Mesenchymal stem cell (in vitro differentiated cells and primary cell): Measurements from ENCODE around the gene PDZD2.
A peak's percentile ranks its signal among the peaks of the same experiment; 100 is the strongest.

Experiments used
- DNase-seq: peaks from one replicate; pipeline ENCODE4 v3.0.0-alpha.2; 2013
- H2AFZ ChIP-seq: one replicate; pipeline ENCODE4 v1.6.1; 2013; ENCODE audit warnings: low read depth, mild to moderate bottlenecking, control low read depth, inconsistent platforms, low read length, moderate library complexity
- H2AK5ac ChIP-seq: 2 replicates; pipeline ENCODE4 v1.6.1; 2013; ENCODE audit warnings: low read length, moderate library complexity, mild to moderate bottlenecking, inconsistent platforms; ENCODE audit not compliant: severe bottlenecking
- H2BK120ac ChIP-seq: one replicate; pipeline ENCODE4 v1.6.1; 2013; ENCODE audit warnings: low read depth, mild to moderate bottlenecking, inconsistent platforms, low read length, moderate library complexity
- H2BK12ac ChIP-seq, 2 experiments: one replicate each; pipeline ENCODE4 v1.6.1; 2013; ENCODE audit warnings: inconsistent platforms in 2 of 2, low read length in 2 of 2, mild to moderate bottlenecking in 2 of 2, moderate library complexity in 2 of 2, control low read depth in 1 of 2
- H2BK15ac ChIP-seq: one replicate; pipeline ENCODE4 v1.6.1; 2013; ENCODE audit warnings: mild to moderate bottlenecking, low read depth, inconsistent platforms; ENCODE audit not compliant: poor library complexity, severe bottlenecking
- H2BK5ac ChIP-seq: 2 replicates; pipeline ENCODE4 v1.6.1; 2013; ENCODE audit warnings: low read depth, mild to moderate bottlenecking, low read length, control low read depth, inconsistent platforms; ENCODE audit not compliant: poor library complexity, severe bottlenecking
- H3K14ac ChIP-seq, 2 experiments: one replicate each; pipeline ENCODE4 v1.6.1; 2013; ENCODE audit warnings: inconsistent platforms in 2 of 2, low read length in 2 of 2, control low read depth in 1 of 2, mild to moderate bottlenecking in 1 of 2, moderate library complexity in 1 of 2
- H3K18ac ChIP-seq, 2 experiments: one replicate each; pipeline ENCODE4 v1.6.1; 2013; ENCODE audit warnings: inconsistent platforms in 2 of 2, low read length in 2 of 2, control low read depth in 1 of 2, low read depth in 1 of 2, mild to moderate bottlenecking in 1 of 2
- H3K23ac ChIP-seq, 2 experiments: one replicate each; pipeline ENCODE4 v1.6.1; 2013; ENCODE audit warnings: inconsistent platforms in 2 of 2, low read length in 2 of 2, mild to moderate bottlenecking in 2 of 2, moderate library complexity in 2 of 2, control low read depth in 1 of 2
- H3K27ac ChIP-seq: 2 replicates; pipeline ENCODE4 v1.5.1; 2013; ENCODE audit warnings: mild to moderate bottlenecking, moderate library complexity, low read length, control low read depth, inconsistent platforms; ENCODE audit not compliant: poor library complexity, severe bottlenecking
- H3K27me3 ChIP-seq, 2 experiments: 2 replicates each; pipeline versions ENCODE4 v1.6.1 to v1.7.0; 2013; ENCODE audit warnings: low read length in 2 of 2, mild to moderate bottlenecking in 2 of 2, moderate library complexity in 2 of 2, control low read depth in 1 of 2, inconsistent platforms in 1 of 2; ENCODE audit not compliant: control insufficient read depth in 1 of 2, insufficient read depth in 1 of 2
- H3K36me3 ChIP-seq, 2 experiments: 2 replicates each; pipeline versions ENCODE4 v1.6.1 to v1.7.0; 2013; ENCODE audit warnings: low read length in 2 of 2, control low read depth in 1 of 2, inconsistent platforms in 1 of 2, low read depth in 1 of 2, mild to moderate bottlenecking in 1 of 2; ENCODE audit not compliant: insufficient read depth in 2 of 2, control insufficient read depth in 1 of 2
- H3K4ac ChIP-seq, 2 experiments: one replicate each; pipeline ENCODE4 v1.6.1; 2013; ENCODE audit warnings: inconsistent platforms in 2 of 2, low read length in 2 of 2, mild to moderate bottlenecking in 2 of 2, moderate library complexity in 2 of 2, control low read depth in 1 of 2, low read depth in 1 of 2
- H3K4me1 ChIP-seq: 2 replicates; pipeline ENCODE4 v1.6.1; 2013; ENCODE audit warnings: low read depth, low read length, control low read depth; ENCODE audit not compliant: control insufficient read depth, insufficient read depth
- H3K4me2 ChIP-seq: 2 replicates; pipeline ENCODE4 v1.6.1; 2013; ENCODE audit warnings: low read length, mild to moderate bottlenecking, inconsistent platforms; ENCODE audit not compliant: poor library complexity, severe bottlenecking
- H3K4me3 ChIP-seq, 2 experiments: 2 replicates each; pipeline versions ENCODE4 v1.5.1 to v1.7.0; 2013; ENCODE audit warnings: low read length in 2 of 2, mild to moderate bottlenecking in 2 of 2, control low read depth in 1 of 2, low read depth in 1 of 2; ENCODE audit not compliant: insufficient read depth in 1 of 2
- H3K79me1 ChIP-seq: replicated peaks from 2 replicates; pipeline ENCODE4 v1.6.1; 2013; ENCODE audit warnings: mild to moderate bottlenecking, control low read depth, low read length, inconsistent platforms; ENCODE audit not compliant: poor library complexity, severe bottlenecking
- H3K9ac ChIP-seq: 2 replicates; pipeline ENCODE4 v1.7.0; 2013; ENCODE audit warnings: mild to moderate bottlenecking, low read length, moderate library complexity
- H3K9me3 ChIP-seq: 2 replicates; pipeline ENCODE4 v1.7.0; 2013; ENCODE audit warnings: mild to moderate bottlenecking, low read length; ENCODE audit not compliant: control insufficient read depth
- H4K8ac ChIP-seq: one replicate; pipeline ENCODE4 v1.6.1; 2013; ENCODE audit warnings: inconsistent platforms, mild to moderate bottlenecking, low read length, moderate library complexity
- H4K91ac ChIP-seq: one replicate; pipeline ENCODE4 v1.6.1; 2013; ENCODE audit warnings: mild to moderate bottlenecking, low read length, inconsistent platforms
- WGBS: methylation state at CpG from one replicate; pipeline ENCODE4 v1.1.7; 2013; ENCODE audit warnings: mixed read lengths; 5-methylcytosine and 5-hydroxymethylcytosine counted together

The PDZD2 gene

DNA sequence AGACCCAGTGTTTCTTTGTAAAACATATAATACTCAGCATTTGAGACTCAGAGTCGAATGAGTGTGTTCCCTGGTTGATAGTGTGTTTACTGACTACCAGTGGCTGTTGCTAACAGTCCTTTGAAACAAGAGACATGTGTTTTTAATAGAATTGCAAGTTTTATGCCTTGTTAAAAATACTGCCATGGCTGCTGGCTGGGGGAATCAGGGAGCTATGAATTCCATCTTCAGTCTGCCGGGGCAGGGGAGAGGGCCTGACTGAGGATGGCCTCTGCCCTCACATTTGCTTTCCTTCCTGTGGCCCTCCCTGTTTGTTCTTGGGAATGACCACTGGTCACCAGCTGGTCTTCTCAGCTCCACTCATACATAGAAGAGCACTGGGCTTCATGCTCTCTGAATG is 63.8 kb downstream of the PDZD2 start:
- H2BK5ac ChIP-seq = no peak overlapping the region
- H3K36me3 ChIP-seq = no peaks in the 10 kb centered on the region
- no peak overlapping the region for H2BK120ac ChIP-seq
- H3K4me1 ChIP-seq = no peaks in the 10 kb centered on the region
- no peaks in the 10 kb centered on the region for H3K79me1 ChIP-seq
- no peak overlapping the region for H2AK5ac ChIP-seq
- no peak overlapping the region for H3K27ac ChIP-seq
- H3K4ac ChIP-seq = no peak overlapping the region
- no peak overlapping the region for H4K8ac ChIP-seq
- no peak overlapping the region for H3K4me2 ChIP-seq
- no peak overlapping the region for H2BK12ac ChIP-seq
- no peak overlapping the region for H4K91ac ChIP-seq
- no peak overlapping the region for H2AFZ ChIP-seq
- H2BK15ac ChIP-seq = no peak overlapping the region
- no peak overlapping the region for H3K4me3 ChIP-seq
- no peak overlapping the region for H3K23ac ChIP-seq
- no peaks in the 10 kb centered on the region for H3K9me3 ChIP-seq
- 27% methylated on average over 2 of the region's 2 CpGs for WGBS
- H3K14ac ChIP-seq = no peak overlapping the region
- peaks cover 25 to 29% of the 10 kb centered on the region in 2 experiments for H3K27me3 ChIP-seq
- peak overlapping the region; percentile 77 for H3K9ac ChIP-seq
- H3K18ac ChIP-seq = no peak overlapping the region
- DNase-seq = no peak

DNA sequence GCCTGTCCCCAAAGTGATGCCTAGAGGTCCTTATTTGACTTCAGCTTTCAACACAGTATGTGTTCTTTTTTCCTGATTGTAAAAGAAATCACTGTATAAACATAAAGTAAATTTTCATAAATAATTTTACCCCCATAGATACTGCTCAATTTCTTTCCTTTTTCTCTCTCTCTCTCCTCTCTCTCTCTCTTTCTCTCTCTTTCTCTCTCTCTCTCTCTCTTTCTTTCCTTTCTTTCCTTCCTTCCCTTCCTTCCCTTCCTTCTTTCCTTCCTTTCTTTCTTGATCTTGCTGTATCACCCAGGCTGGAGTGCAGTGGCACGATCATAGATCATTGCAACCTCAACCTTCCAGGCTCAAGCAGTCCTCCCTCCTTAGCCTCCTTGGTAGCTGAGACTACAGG is 64.8 kb downstream of the PDZD2 start:
- no peak overlapping the region for H3K9ac ChIP-seq
- no peaks in the 10 kb centered on the region for H3K9me3 ChIP-seq
- no peak overlapping the region for H2AK5ac ChIP-seq
- no peak overlapping the region for H2AFZ ChIP-seq
- H4K91ac ChIP-seq = no peak overlapping the region
- no peaks in the 10 kb centered on the region for H3K36me3 ChIP-seq
- no peaks in the 10 kb centered on the region for H3K79me1 ChIP-seq
- no peak overlapping the region for H2BK12ac ChIP-seq
- H3K4me3 ChIP-seq = no peak overlapping the region
- H4K8ac ChIP-seq = no peak overlapping the region
- H2BK5ac ChIP-seq = no peak overlapping the region
- no peak overlapping the region for H3K23ac ChIP-seq
- no peak overlapping the region for H3K4ac ChIP-seq
- no peak overlapping the region for H2BK120ac ChIP-seq
- H3K27me3 ChIP-seq = peaks cover 25 to 29% of the 10 kb centered on the region in 2 experiments
- H3K18ac ChIP-seq = no peak overlapping the region
- WGBS = 75% methylated on average over 1 of the region's 1 CpG
- H2BK15ac ChIP-seq = no peak overlapping the region
- H3K14ac ChIP-seq = no peak overlapping the region
- H3K27ac ChIP-seq = no peak overlapping the region
- H3K4me1 ChIP-seq = no peaks in the 10 kb centered on the region
- no peak overlapping the region for H3K4me2 ChIP-seq
- DNase-seq = no peak

DNA sequence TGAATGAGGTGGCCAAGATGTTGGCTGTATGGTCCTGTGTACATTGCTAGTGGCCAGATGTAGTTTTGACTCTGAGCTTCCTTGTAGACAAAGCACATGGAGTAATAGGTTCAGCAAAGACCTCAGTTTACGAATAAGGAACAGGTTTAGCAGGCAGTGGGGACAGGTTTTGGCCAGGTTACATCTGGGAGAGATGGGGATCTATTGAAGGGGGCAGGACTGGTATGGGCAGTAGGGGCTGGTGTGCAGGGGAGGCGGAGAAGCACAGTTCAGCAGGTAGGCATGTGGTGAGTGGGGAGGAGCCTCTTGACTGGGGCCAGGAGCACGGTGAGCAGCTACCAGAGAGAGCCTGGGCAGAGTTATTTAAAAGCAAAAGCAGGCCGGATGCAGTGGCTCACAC is 67.3 kb downstream of the PDZD2 start:
- H4K8ac ChIP-seq = no peak overlapping the region
- H3K9ac ChIP-seq = no peak overlapping the region
- no peak for DNase-seq
- H3K23ac ChIP-seq = no peak overlapping the region
- no peak overlapping the region for H3K4ac ChIP-seq
- WGBS = 84% methylated on average over 4 of the region's 4 CpGs
- no peak overlapping the region for H3K18ac ChIP-seq
- no peaks in the 10 kb centered on the region for H3K36me3 ChIP-seq
- H4K91ac ChIP-seq = no peak overlapping the region
- H3K27ac ChIP-seq = no peak overlapping the region
- H3K4me1 ChIP-seq = no peaks in the 10 kb centered on the region
- H2BK12ac ChIP-seq = no peak overlapping the region
- no peak overlapping the region for H2AFZ ChIP-seq
- no peak overlapping the region for H2BK15ac ChIP-seq
- H2BK120ac ChIP-seq = no peak overlapping the region
- no peak overlapping the region for H3K4me3 ChIP-seq
- H3K14ac ChIP-seq = no peak overlapping the region
- H2BK5ac ChIP-seq = no peak overlapping the region
- no peaks in the 10 kb centered on the region for H3K79me1 ChIP-seq
- peaks cover 20 to 22% of the 10 kb centered on the region in 2 experiments for H3K27me3 ChIP-seq
- no peak overlapping the region for H2AK5ac ChIP-seq
- H3K9me3 ChIP-seq = no peaks in the 10 kb centered on the region
- H3K4me2 ChIP-seq = no peak overlapping the region

DNA sequence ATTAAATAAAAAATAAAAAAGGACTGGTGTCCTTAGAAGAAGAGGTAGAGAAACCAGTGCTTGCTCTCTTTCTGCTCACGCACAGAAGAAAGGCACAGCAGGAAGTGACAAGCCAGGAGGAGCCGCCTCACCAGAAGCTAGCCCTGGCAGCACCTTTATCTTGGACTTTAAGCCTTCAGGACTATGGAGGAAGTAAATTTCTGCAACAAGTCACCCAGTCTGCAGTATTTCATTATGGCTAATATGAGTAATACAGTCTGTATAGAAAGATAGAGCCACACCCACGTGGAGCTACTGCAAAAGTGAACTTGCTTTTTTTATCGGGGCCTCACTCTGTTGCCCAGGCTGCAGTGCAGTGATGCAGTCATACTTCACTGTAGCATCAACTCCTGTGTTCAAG is 68.4 kb downstream of the PDZD2 start:
- WGBS = 92% methylated on average over 4 of the region's 4 CpGs
- Histone ChIP-seq H3K9ac (no peak overlapping the region), H3K9me3 (no peaks in the 10 kb centered on the region), H2AK5ac (no peak overlapping the region), H2AFZ (no peak overlapping the region), H2BK12ac (no peak overlapping the region), H2BK120ac (no peak overlapping the region), H3K27ac (no peak overlapping the region), H3K4me3 (no peak overlapping the region), H3K14ac (no peak overlapping the region), H3K18ac (no peak overlapping the region), H3K4ac (no peak overlapping the region), H2BK15ac (no peak overlapping the region), H2BK5ac (no peak overlapping the region), H3K23ac (no peak overlapping the region), H4K8ac (no peak overlapping the region), H3K4me2 (no peak overlapping the region), H4K91ac (no peak overlapping the region), H3K36me3 (no peaks in the 10 kb centered on the region), H3K79me1 (no peaks in the 10 kb centered on the region), H3K4me1 (no peaks in the 10 kb centered on the region), H3K27me3 (peaks cover 10 to 27% of the 10 kb centered on the region in 2 experiments)
- DNase-seq = no peak
